Measurements from ENCODE around the gene MGAT3. TPM values are rescaled to one million over a fixed set of nuclear protein-coding genes. Genes with fewer than 3 reads are reported as not detected.

The MGAT3 gene
- total and polyA plus RNA-seq, 12 donors = 0.42 to 6.9 (median 1.7) TPM

GRCh38 chr22:39524753-39525657 is 68.2 kb downstream of the MGAT3 start:
- H3K27me3 ChIP-seq = no peaks in the 10 kb centered on the region
- H3K9me3 ChIP-seq (replicated peaks in 1 of 3) = no peaks in the 10 kb centered on the region
- peak in 1 of 7 donors; percentile 33 for DNase-seq
- peaks cover 0 to 56% of the 10 kb centered on the region in 2 donors for H3K36me3 ChIP-seq (replicated peaks in 1 of 2)
- H3K27ac ChIP-seq = peak overlapping the region in 2 of 5 donors; percentile 12 to 69
- TF ChIP-seq, protein P1, sequence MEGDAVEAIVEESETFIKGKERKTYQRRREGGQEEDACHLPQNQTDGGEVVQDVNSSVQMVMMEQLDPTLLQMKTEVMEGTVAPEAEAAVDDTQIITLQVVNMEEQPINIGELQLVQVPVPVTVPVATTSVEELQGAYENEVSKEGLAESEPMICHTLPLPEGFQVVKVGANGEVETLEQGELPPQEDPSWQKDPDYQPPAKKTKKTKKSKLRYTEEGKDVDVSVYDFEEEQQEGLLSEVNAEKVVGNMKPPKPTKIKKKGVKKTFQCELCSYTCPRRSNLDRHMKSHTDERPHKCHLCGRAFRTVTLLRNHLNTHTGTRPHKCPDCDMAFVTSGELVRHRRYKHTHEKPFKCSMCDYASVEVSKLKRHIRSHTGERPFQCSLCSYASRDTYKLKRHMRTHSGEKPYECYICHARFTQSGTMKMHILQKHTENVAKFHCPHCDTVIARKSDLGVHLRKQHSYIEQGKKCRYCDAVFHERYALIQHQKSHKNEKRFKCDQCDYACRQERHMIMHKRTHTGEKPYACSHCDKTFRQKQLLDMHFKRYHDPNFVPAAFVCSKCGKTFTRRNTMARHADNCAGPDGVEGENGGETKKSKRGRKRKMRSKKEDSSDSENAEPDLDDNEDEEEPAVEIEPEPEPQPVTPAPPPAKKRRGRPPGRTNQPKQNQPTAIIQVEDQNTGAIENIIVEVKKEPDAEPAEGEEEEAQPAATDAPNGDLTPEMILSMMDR (IDR thresholded peaks at IDR 0.05) = no peak
- no peak for TF ChIP-seq POLR2A (IDR thresholded peaks at IDR 0.05)
- intact Hi-C loops (cut with DNase I) = loop anchor here (5.0 to 10.0 kb wide), 3 partner anchors 33 to 350 kb away; partner anchors contain the start of gene SYNGR1 (in 1 of the 2)
- peaks cover 53 to 75% of the 10 kb centered on the region in 2 donors for H3K4me1 ChIP-seq (replicated peaks in 1 of 2)
- 56 to 73% (median 71%) methylated on average over 6 to 10 of the region's 10 CpGs for WGBS, 4 donors
- no peak overlapping the region for H3K4me3 ChIP-seq

DNA sequence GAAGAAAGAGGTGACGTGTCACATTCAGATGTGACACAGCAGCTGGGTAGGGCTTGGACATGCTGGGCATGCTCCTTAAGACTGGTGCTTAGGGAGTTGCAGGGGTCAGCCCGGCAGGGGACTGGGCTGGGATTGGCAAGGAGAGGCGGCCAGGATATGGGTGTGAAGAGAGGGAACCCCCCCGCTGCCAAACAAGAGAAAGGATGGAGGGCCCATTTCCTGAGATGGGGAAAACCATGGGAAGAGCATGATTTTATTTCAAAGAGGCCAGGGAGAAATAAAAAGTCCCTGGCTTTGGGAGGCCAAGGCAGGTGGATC is 68.8 kb downstream of the MGAT3 start:
- H3K4me1 ChIP-seq (replicated peaks in 1 of 2) = peaks cover 53 to 81% of the 10 kb centered on the region in 2 donors
- no peaks in the 10 kb centered on the region for H3K9me3 ChIP-seq (replicated peaks in 1 of 3)
- intact Hi-C loops (cut with DNase I) = loop anchor here (5.0 to 10.0 kb wide), 3 partner anchors 33 to 351 kb away; partner anchors contain the start of gene SYNGR1 (in 1 of the 2)
- no peak overlapping the region for H3K4me3 ChIP-seq
- no peak for DNase-seq
- H3K27me3 ChIP-seq = no peaks in the 10 kb centered on the region
- 64 to 79% (median 71%) methylated on average over 4 of the region's 4 CpGs for WGBS, 4 donors
- no peak for TF ChIP-seq POLR2A (IDR thresholded peaks at IDR 0.05)
- TF ChIP-seq, protein P1 (IDR thresholded peaks at IDR 0.05) = no peak
- peaks cover 0 to 62% of the 10 kb centered on the region in 2 donors for H3K36me3 ChIP-seq (replicated peaks in 1 of 2)
- H3K27ac ChIP-seq = peak overlapping the region in 2 of 5 donors; percentile 12 to 69

DNA sequence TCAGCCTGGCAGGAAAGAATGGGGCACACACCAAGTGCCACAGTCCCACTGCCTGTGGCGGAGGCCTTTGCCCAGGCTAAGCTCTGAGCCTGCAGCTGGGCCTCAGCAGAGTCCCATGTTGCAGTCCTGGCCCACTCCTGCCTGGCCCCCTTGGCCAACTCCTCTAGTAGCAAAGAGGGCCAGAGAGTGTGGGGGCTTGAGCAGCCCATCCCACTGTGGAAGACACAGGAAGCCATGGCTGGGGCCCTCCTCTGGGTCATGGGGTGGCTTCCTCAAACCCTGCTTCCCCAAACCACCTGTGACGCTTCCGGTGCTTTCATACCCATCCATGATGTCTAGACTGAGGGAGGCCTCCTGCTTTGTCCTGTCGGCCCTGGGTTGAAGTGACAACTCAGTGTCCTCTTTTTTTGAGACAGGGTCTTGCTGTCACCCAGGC is 69.9 kb downstream of the MGAT3 start:
- TF ChIP-seq POLR2A (IDR thresholded peaks at IDR 0.05) = no peak
- Histone ChIP-seq H3K9me3 (replicated peaks in 1 of 3) (no peaks in the 10 kb centered on the region), H3K27me3 (no peaks in the 10 kb centered on the region), H3K27ac (peak overlapping the region in 2 of 5 donors; percentile 16 to 60), H3K4me3 (no peak overlapping the region), H3K36me3 (replicated peaks in 1 of 2) (peaks cover 0 to 54% of the 10 kb centered on the region in 2 donors), H3K4me1 (replicated peaks in 1 of 2) (peaks cover 52 to 90% of the 10 kb centered on the region in 2 donors)
- 58 to 77% (median 68%) methylated on average over 4 of the region's 4 CpGs for WGBS, 4 donors
- DNase-seq = no peak
- intact Hi-C loops (cut with DNase I) = loop anchor here (5.0 to 10.0 kb wide), 3 partner anchors 34 to 352 kb away; partner anchors contain the start of gene SYNGR1 (in 1 of the 2)

- peak overlapping the region in 4 of 5 donors; percentile 7 to 60 (median 28) for H3K27ac ChIP-seq
- WGBS, 4 donors = 27 to 48% (median 41%) methylated on average over 2 to 6 of the region's 6 CpGs
- H3K9me3 ChIP-seq (replicated peaks in 1 of 3) = no peaks in the 10 kb centered on the region
- no peaks in the 10 kb centered on the region for H3K27me3 ChIP-seq
- H3K36me3 ChIP-seq (replicated peaks in 1 of 2) = peaks cover 0 to 46% of the 10 kb centered on the region in 2 donors
- no peak overlapping the region for H3K4me3 ChIP-seq
- H3K4me1 ChIP-seq (replicated peaks in 1 of 2) = peaks cover 45 to 85% of the 10 kb centered on the region in 2 donors
- no peak for TF ChIP-seq POLR2A (IDR thresholded peaks at IDR 0.05)
- TF ChIP-seq, protein P1 (IDR thresholded peaks at IDR 0.05) = no peak
- intact Hi-C loops (cut with DNase I) = loop anchor here (5.0 to 10.0 kb wide), 3 partner anchors 35 to 353 kb away; partner anchors contain the start of gene SYNGR1 (in 1 of the 2)
- DNase-seq = peak in 6 of 7 donors; percentile 44 to 81 (median 64)
Observed at GRCh38 chr22:39527481-39527961, 70.7 kb downstream of the MGAT3 start.

Measured in adrenal gland (tissue), 12 donors.